Endodermal cell (in vitro differentiated cells): ENCODE data around the gene CDX2. TPM values are rescaled to one million over a fixed set of nuclear protein-coding genes. Genes with fewer than 3 reads are reported as not detected.
A peak's percentile ranks its signal among the peaks of the same experiment; 100 is the strongest.

Experiments used
- DNase-seq: peaks from one replicate; pipeline ENCODE4 v3.0.0-alpha.2; 2017
- H3K27ac ChIP-seq: 2 replicates; pipeline ENCODE4 v1.5.1; 2013; ENCODE audit warnings: mild to moderate bottlenecking, low read depth, low read length, moderate library complexity
- H3K27me3 ChIP-seq: 2 replicates; pipeline ENCODE4 v1.6.1; 2013; ENCODE audit warnings: mild to moderate bottlenecking, low read length, moderate library complexity; ENCODE audit not compliant: insufficient read depth, control insufficient read depth, poor library complexity, severe bottlenecking
- H3K36me3 ChIP-seq: 2 replicates; pipeline ENCODE4 v1.7.0; 2013; ENCODE audit warnings: mild to moderate bottlenecking, low read length, moderate library complexity; ENCODE audit not compliant: control insufficient read depth, insufficient read depth
- H3K4me1 ChIP-seq: one replicate; pipeline ENCODE4 v1.7.0; 2013; ENCODE audit warnings: low read length; ENCODE audit not compliant: control insufficient read depth, insufficient read depth
- H3K4me3 ChIP-seq: 2 replicates; pipeline ENCODE4 v1.5.1; 2013; ENCODE audit warnings: mild to moderate bottlenecking, low read length, moderate library complexity
- H3K9ac ChIP-seq: 2 replicates; pipeline ENCODE4 v1.6.1; 2013; ENCODE audit warnings: mild to moderate bottlenecking, low read length, moderate library complexity; ENCODE audit not compliant: poor library complexity, severe bottlenecking; ENCODE audit errors: extremely low read depth
- H3K9me3 ChIP-seq: 2 replicates; pipeline ENCODE4 v1.6.1; 2013; ENCODE audit warnings: mild to moderate bottlenecking, low read length, moderate library complexity; ENCODE audit not compliant: control insufficient read depth
- H3K27ac Mint-ChIP-seq: 2 replicates; pipeline ENCODE4 v1.8.0; 2020; ENCODE audit warnings: mixed read lengths
- H3K27me3 Mint-ChIP-seq: 2 replicates; pipeline ENCODE4 v1.8.0; 2021; ENCODE audit warnings: mild to moderate bottlenecking, mixed read lengths; ENCODE audit not compliant: insufficient read depth
- H3K36me3 Mint-ChIP-seq: 2 replicates; pipeline ENCODE4 v1.8.0; 2020; ENCODE audit warnings: low read depth, mixed read lengths
- H3K4me1 Mint-ChIP-seq: 2 replicates; pipeline ENCODE4 v1.8.0; 2020; ENCODE audit warnings: mixed read lengths
- H3K4me3 Mint-ChIP-seq: 2 replicates; pipeline ENCODE4 v1.8.0; 2020; ENCODE audit warnings: mild to moderate bottlenecking, moderate library complexity, mixed read lengths
- H3K9me3 Mint-ChIP-seq: 2 replicates; pipeline ENCODE4 v1.8.0; 2020; ENCODE audit warnings: mild to moderate bottlenecking, mixed read lengths
- CTCF ChIP-seq: fragments of 200-600 bp; sonication (generic); conservative IDR thresholded peaks from 2 replicates; pipeline ENCODE4 v1.5.0; 2021; ENCODE audit warnings: antibody characterized with exemption, mild to moderate bottlenecking
- WGBS, 2 experiments: methylation state at CpG; one replicate each; pipeline versions ENCODE4 v1.1.5 to v1.1.7; 2013; ENCODE audit warnings: missing lambda C conversion rate in 2 of 2, mixed read lengths in 1 of 2; ENCODE audit not compliant: insufficient coverage in 1 of 2, insufficient read length in 1 of 2; 5-methylcytosine and 5-hydroxymethylcytosine counted together
- total RNA-seq, 2 donors: library from RNA; stranded (reverse); fragmentation: NEBNext Ultra II Directional in 1 of 2; extraction: Animal tissue kit (Norgen Biotek cat#: 25700) in 1 of 2; gene quantifications; 2 replicates in 1 of 2; 3 replicates in 1 of 2; pipeline ENCODE4 v1.2.1, GENCODE V29; 2021

Gene CDX2
- total RNA-seq, 2 donors from 2014 or later, result not detected

- Histone ChIP-seq H3K27ac (no peak overlapping the region), H3K4me3 (no peak overlapping the region), H3K36me3 (no peaks in the 10 kb centered on the region), H3K4me1 (peaks cover 6% of the 10 kb centered on the region), H3K9me3 (no peaks in the 10 kb centered on the region), H3K9ac (no peak overlapping the region), H3K27me3 (peaks cover 100% of the 10 kb centered on the region)
- DNase-seq, result no peak
- H3K4me1 Mint-ChIP-seq, result peaks cover 22% of the 10 kb centered on the region
- H3K27me3 Mint-ChIP-seq, result peaks cover 100% of the 10 kb centered on the region
- TF ChIP-seq CTCF, result no peak
- no peak overlapping the region for H3K27ac Mint-ChIP-seq
- H3K36me3 Mint-ChIP-seq, result no peaks in the 10 kb centered on the region
- H3K4me3 Mint-ChIP-seq, result no peak overlapping the region
- WGBS, 2 experiments, result 5 to 17% methylated on average over 7 to 12 of the region's 12 CpGs
- H3K9me3 Mint-ChIP-seq, result no peaks in the 10 kb centered on the region
These were observed 7.4 kb upstream of the CDX2 start for GRCh38 chr13:27976362-27977091.

- Mint-ChIP-seq H3K36me3 (no peaks in the 10 kb centered on the region), H3K4me3 (no peak overlapping the region)
- TF ChIP-seq CTCF, result no peak
These were observed 6.6 kb upstream of the CDX2 start for GRCh38 chr13:27975564-27976361.

GRCh38 chr13:27973961-27974662, 5.0 kb upstream of the CDX2 start:
- H3K36me3 ChIP-seq, result no peaks in the 10 kb centered on the region
- H3K27ac Mint-ChIP-seq, result no peak overlapping the region
- H3K9me3 ChIP-seq, result no peaks in the 10 kb centered on the region
- no peak for TF ChIP-seq CTCF
- no peak overlapping the region for H3K4me3 Mint-ChIP-seq
- peaks cover 4% of the 10 kb centered on the region for H3K4me1 ChIP-seq
- peaks cover 100% of the 10 kb centered on the region for H3K27me3 ChIP-seq
- no peak overlapping the region for H3K9ac ChIP-seq
- H3K27me3 Mint-ChIP-seq, result peaks cover 100% of the 10 kb centered on the region
- 16 to 35% methylated on average over 5 to 7 of the region's 7 CpGs for WGBS, 2 experiments
- no peak overlapping the region for H3K4me3 ChIP-seq
- H3K27ac ChIP-seq, result no peak overlapping the region
- no peaks in the 10 kb centered on the region for H3K36me3 Mint-ChIP-seq
- H3K9me3 Mint-ChIP-seq, result no peaks in the 10 kb centered on the region
- DNase-seq, result no peak
- H3K4me1 Mint-ChIP-seq, result peaks cover 19% of the 10 kb centered on the region

More at GRCh38 chr13:27975564-27976361, 6.6 kb upstream of the CDX2 start:
- H3K36me3 ChIP-seq, result no peaks in the 10 kb centered on the region
- DNase-seq, result peak; percentile 70
- H3K27ac ChIP-seq, result no peak overlapping the region
- no peak overlapping the region for H3K9ac ChIP-seq
- H3K27me3 ChIP-seq, result peaks cover 100% of the 10 kb centered on the region
- peaks cover 6% of the 10 kb centered on the region for H3K4me1 ChIP-seq
- H3K27ac Mint-ChIP-seq, result no peak overlapping the region
- 2 to 5% methylated on average over 19 to 50 of the region's 51 CpGs for WGBS, 2 experiments
- no peaks in the 10 kb centered on the region for H3K9me3 ChIP-seq
- H3K4me3 ChIP-seq, result no peak overlapping the region
- H3K27me3 Mint-ChIP-seq, result peaks cover 100% of the 10 kb centered on the region
- H3K9me3 Mint-ChIP-seq, result no peaks in the 10 kb centered on the region
- H3K4me1 Mint-ChIP-seq, result peaks cover 24% of the 10 kb centered on the region
